ENCODE measurements around the gene POMC. TPM values are rescaled to one million over a fixed set of nuclear protein-coding genes. Genes with fewer than 3 reads are reported as not detected.

The POMC gene
- total and polyA plus RNA-seq, 2 of the 13 experiments (the other 11 are each of a cell fraction or from before 2014, with no cell fraction given): not detected

DNA sequence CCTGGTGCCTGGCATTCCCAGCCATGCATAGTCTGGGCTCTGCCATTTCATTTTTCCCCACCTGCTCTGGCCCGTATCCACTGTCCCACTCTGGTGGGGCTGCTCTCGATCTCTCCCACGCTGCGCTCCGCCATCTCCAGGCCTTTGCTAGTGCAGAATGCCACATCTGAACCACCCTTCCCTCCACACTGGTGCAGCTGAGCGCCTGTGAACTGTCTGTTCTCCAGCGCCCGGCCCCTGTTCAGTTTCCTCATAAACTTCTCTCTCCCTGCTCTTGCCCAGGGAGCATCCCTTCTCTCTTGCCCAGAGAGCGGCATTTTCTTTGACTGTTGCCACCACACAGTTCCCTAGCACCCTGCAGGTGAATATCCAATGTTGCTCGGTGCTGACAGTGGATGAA lies 21.5 kb downstream of the POMC start:
- Histone ChIP-seq H3K79me2 (ENCODE audit: insufficient read depth, low read length) (no peaks in the 10 kb centered on the region), H3K9ac (ENCODE audit: insufficient read depth, low read depth, low read length) (no peak overlapping the region), H3K4me1 (ENCODE audit: insufficient read depth, low read length) (no peaks in the 10 kb centered on the region), H3K9me3 (ENCODE audit: low read length) (no peaks in the 10 kb centered on the region), H2AFZ (ENCODE audit: low read length) (no peak overlapping the region), H3K4me2 (ENCODE audit: low read depth, low read length) (no peak overlapping the region), H3K4me3 (replicated peaks in 1 of 3; ENCODE audit: insufficient read depth in 1 of 3, low read depth in 2 of 3, low read length in 3 of 3) (no peak overlapping the region), H3K27me3 (ENCODE audit: control insufficient read depth in 1 of 2, insufficient read depth in 2 of 2, low read length in 2 of 2) (no peaks in the 10 kb centered on the region), H3K36me3 (replicated peaks in 1 of 2; ENCODE audit: control insufficient read depth in 1 of 2, insufficient read depth in 2 of 2, low read length in 2 of 2) (no peaks in the 10 kb centered on the region), H3K27ac (ENCODE audit: extremely low read length, insufficient read depth, low read length) (no peak overlapping the region), H4K20me1 (ENCODE audit: insufficient read depth, low read length) (no peaks in the 10 kb centered on the region)
- no TSS peak for BruUV-seq (replicated peaks)
- CTCF ChIA-PET (ENCODE audit: low intra/inter-chr PET ratio, low total read pairs): no interaction called here
- TF ChIP-seq, protein P1, sequence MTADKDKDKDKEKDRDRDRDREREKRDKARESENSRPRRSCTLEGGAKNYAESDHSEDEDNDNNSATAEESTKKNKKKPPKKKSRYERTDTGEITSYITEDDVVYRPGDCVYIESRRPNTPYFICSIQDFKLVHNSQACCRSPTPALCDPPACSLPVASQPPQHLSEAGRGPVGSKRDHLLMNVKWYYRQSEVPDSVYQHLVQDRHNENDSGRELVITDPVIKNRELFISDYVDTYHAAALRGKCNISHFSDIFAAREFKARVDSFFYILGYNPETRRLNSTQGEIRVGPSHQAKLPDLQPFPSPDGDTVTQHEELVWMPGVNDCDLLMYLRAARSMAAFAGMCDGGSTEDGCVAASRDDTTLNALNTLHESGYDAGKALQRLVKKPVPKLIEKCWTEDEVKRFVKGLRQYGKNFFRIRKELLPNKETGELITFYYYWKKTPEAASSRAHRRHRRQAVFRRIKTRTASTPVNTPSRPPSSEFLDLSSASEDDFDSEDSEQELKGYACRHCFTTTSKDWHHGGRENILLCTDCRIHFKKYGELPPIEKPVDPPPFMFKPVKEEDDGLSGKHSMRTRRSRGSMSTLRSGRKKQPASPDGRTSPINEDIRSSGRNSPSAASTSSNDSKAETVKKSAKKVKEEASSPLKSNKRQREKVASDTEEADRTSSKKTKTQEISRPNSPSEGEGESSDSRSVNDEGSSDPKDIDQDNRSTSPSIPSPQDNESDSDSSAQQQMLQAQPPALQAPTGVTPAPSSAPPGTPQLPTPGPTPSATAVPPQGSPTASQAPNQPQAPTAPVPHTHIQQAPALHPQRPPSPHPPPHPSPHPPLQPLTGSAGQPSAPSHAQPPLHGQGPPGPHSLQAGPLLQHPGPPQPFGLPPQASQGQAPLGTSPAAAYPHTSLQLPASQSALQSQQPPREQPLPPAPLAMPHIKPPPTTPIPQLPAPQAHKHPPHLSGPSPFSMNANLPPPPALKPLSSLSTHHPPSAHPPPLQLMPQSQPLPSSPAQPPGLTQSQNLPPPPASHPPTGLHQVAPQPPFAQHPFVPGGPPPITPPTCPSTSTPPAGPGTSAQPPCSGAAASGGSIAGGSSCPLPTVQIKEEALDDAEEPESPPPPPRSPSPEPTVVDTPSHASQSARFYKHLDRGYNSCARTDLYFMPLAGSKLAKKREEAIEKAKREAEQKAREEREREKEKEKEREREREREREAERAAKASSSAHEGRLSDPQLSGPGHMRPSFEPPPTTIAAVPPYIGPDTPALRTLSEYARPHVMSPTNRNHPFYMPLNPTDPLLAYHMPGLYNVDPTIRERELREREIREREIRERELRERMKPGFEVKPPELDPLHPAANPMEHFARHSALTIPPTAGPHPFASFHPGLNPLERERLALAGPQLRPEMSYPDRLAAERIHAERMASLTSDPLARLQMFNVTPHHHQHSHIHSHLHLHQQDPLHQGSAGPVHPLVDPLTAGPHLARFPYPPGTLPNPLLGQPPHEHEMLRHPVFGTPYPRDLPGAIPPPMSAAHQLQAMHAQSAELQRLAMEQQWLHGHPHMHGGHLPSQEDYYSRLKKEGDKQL (CRISPR knock-in tag; IDR thresholded peaks at IDR 0.05; ENCODE audit: low read depth): no peak
- TF ChIP-seq ZKSCAN8 (CRISPR knock-in tag; IDR thresholded peaks at IDR 0.05; ENCODE audit: borderline replicate concordance) (no peak), PITX1 (CRISPR knock-in tag; IDR thresholded peaks at IDR 0.05) (no peak), THAP8 (CRISPR knock-in tag; IDR thresholded peaks at IDR 0.05; ENCODE audit: borderline replicate concordance) (no peak)
- TF ChIP-seq, protein P2, sequence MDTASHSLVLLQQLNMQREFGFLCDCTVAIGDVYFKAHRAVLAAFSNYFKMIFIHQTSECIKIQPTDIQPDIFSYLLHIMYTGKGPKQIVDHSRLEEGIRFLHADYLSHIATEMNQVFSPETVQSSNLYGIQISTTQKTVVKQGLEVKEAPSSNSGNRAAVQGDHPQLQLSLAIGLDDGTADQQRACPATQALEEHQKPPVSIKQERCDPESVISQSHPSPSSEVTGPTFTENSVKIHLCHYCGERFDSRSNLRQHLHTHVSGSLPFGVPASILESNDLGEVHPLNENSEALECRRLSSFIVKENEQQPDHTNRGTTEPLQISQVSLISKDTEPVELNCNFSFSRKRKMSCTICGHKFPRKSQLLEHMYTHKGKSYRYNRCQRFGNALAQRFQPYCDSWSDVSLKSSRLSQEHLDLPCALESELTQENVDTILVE (CRISPR knock-in tag; IDR thresholded peaks at IDR 0.05): no peak
- TF ChIP-seq, protein P3, sequence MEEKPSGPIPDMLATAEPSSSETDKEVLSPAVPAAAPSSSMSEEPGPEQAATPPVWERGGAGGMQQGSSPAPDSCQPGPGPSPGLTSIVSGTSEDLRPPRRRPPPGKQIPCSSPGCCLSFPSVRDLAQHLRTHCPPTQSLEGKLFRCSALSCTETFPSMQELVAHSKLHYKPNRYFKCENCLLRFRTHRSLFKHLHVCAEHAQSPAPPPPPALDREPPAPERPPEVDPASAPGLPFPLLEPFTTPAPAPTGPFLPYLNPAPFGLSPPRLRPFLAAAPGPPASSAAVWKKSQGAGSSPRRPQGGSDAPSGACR (CRISPR knock-in tag; IDR thresholded peaks at IDR 0.05): no peak
- TF ChIP-seq, protein P4, sequence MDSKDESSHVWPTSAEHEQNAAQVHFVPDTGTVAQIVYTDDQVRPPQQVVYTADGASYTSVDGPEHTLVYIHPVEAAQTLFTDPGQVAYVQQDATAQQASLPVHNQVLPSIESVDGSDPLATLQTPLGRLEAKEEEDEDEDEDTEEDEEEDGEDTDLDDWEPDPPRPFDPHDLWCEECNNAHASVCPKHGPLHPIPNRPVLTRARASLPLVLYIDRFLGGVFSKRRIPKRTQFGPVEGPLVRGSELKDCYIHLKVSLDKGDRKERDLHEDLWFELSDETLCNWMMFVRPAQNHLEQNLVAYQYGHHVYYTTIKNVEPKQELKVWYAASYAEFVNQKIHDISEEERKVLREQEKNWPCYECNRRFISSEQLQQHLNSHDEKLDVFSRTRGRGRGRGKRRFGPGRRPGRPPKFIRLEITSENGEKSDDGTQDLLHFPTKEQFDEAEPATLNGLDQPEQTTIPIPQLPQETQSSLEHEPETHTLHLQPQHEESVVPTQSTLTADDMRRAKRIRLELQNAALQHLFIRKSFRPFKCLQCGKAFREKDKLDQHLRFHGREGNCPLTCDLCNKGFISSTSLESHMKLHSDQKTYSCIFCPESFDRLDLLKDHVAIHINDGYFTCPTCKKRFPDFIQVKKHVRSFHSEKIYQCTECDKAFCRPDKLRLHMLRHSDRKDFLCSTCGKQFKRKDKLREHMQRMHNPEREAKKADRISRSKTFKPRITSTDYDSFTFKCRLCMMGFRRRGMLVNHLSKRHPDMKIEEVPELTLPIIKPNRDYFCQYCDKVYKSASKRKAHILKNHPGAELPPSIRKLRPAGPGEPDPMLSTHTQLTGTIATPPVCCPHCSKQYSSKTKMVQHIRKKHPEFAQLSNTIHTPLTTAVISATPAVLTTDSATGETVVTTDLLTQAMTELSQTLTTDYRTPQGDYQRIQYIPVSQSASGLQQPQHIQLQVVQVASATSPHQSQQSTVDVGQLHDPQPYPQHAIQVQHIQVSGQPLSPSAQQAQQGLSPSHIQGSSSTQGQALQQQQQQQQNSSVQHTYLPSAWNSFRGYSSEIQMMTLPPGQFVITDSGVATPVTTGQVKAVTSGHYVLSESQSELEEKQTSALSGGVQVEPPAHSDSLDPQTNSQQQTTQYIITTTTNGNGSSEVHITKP (CRISPR knock-in tag; IDR thresholded peaks at IDR 0.05; ENCODE audit: low read depth): no peak
- peak; percentile 17; the same call in 1 of the 3 replicates for ATAC-seq
- POLR2A ChIA-PET: no interaction called here
- WGBS (ENCODE audit: low lambda C conversion rate): 56% methylated on average over 10 of the region's 10 CpGs
- intact Hi-C loops (cut with micrococcal nuclease; ENCODE audit: unreplicated experiment) (no loop called here), in situ Hi-C loops (cut with HindIII; ENCODE audit: extremely low pct_ligation_motif_present, low pct_unique_long_range_greater_than_20kb) (loop anchor here (25.0 kb wide), 1 partner anchor 735 kb away; no protein-coding TSS in a partner anchor)
- no peak for DNase-seq (ENCODE audit: low spot score)
- no peak for FAIRE-seq

Data from HepG2 (cell line).